PC-9 (cell line): ENCODE data around the gene SNX25. TPM values are rescaled to one million over a fixed set of nuclear protein-coding genes. Genes with fewer than 3 reads are reported as not detected.

Source experiments
- BruUV-seq: library from RNA; stranded (reverse); fragments of 400-500 nt; replicated peaks from 2 replicates; lab custom pipeline; 2021; lab: Mats Ljungman, UMichigan
- CTCF ChIA-PET: fragments of 300-600 bp; sonication (Branson Sonifier 250); formaldehyde crosslinking; loops from one replicate; lab custom pipeline; 2022; ENCODE audit warnings: antibody characterized with exemption; lab: Charles Lee
- POLR2A ChIA-PET: fragments of 300-600 bp; sonication (Branson Sonifier 250); formaldehyde crosslinking; loops from one replicate; lab custom pipeline; 2022; ENCODE audit warnings: antibody characterized with exemption; ENCODE audit not compliant: unreplicated experiment; lab: Charles Lee
- DNase-seq, 2 experiments: peaks; one replicate each; pipeline versions ENCODE4 v3.0.0 to v3.0.0-alpha.2; 2015 to 2022; ENCODE audit warnings: mixed read lengths in 1 of 2
- H2AFZ ChIP-seq: fragments of 200-600 bp; sonication (generic); 2 replicates; pipeline ENCODE4 v1.8.1; 2017; ENCODE audit warnings: antibody characterized with exemption
- H3F3A ChIP-seq: fragments of 200-600 bp; sonication (generic); 2 replicates; pipeline ENCODE4 v1.8.1; 2017; ENCODE audit warnings: antibody characterized with exemption, mild to moderate bottlenecking, low read depth; ENCODE audit not compliant: insufficient read depth
- H3K27ac ChIP-seq: fragments of 200-600 bp; sonication (generic); 2 replicates; pipeline ENCODE4 v1.6.1; 2016; ENCODE audit warnings: mixed run types
- H3K27me3 ChIP-seq: fragments of 200-600 bp; sonication (generic); 2 replicates; pipeline ENCODE4 v1.6.1; 2016; ENCODE audit warnings: low read depth, mixed run types; ENCODE audit not compliant: insufficient read depth
- H3K36me3 ChIP-seq: fragments of 200-600 bp; sonication (generic); 2 replicates; pipeline ENCODE4 v1.6.1; 2016; ENCODE audit warnings: low read depth, mixed run types
- H3K4me1 ChIP-seq: fragments of 200-600 bp; sonication (generic); replicated peaks from 2 replicates; pipeline ENCODE4 v1.6.1; 2016; ENCODE audit warnings: mixed run types; ENCODE audit not compliant: insufficient read depth
- H3K4me2 ChIP-seq: fragments of 200-600 bp; sonication (generic); 2 replicates; pipeline ENCODE4 v1.6.1; 2017; ENCODE audit warnings: mixed run types
- H3K4me3 ChIP-seq: fragments of 200-600 bp; sonication (generic); 2 replicates; pipeline ENCODE4 v1.6.1; 2016; ENCODE audit warnings: mixed run types
- H3K79me2 ChIP-seq: fragments of 200-600 bp; sonication (generic); 2 replicates; pipeline ENCODE4 v1.6.1; 2017; ENCODE audit warnings: low read depth, mixed run types
- H3K9me2 ChIP-seq: fragments of 200-600 bp; sonication (generic); 2 replicates; pipeline ENCODE4 v1.8.1; 2017; ENCODE audit warnings: mild to moderate bottlenecking; ENCODE audit not compliant: insufficient read depth
- H3K9me3 ChIP-seq: fragments of 200-600 bp; sonication (generic); 2 replicates; pipeline ENCODE4 v1.8.1; 2016; ENCODE audit warnings: low read depth; ENCODE audit not compliant: insufficient read depth
- H4K20me1 ChIP-seq: fragments of 200-600 bp; sonication (generic); 2 replicates; pipeline ENCODE4 v1.8.1; 2017; ENCODE audit not compliant: insufficient read depth
- EZH2 ChIP-seq: fragments of 200-600 bp; sonication (generic); IDR thresholded peaks from 2 replicates; pipeline ENCODE4 v1.8.0; 2017; ENCODE audit warnings: antibody characterized with exemption, low read depth
- intact Hi-C: fragments of 100-400 bp; cut with micrococcal nuclease; formaldehyde crosslinking; loops from one replicate; pipeline ENCODE4 v1.10.0; 2022; ENCODE audit not compliant: unreplicated experiment
- total RNA-seq: library from RNA; stranded (reverse); gene quantifications from 2 replicates; pipeline ENCODE4 v1.2.3, GENCODE V29; 2021
- TF ChIP-seq, protein P1 (sequence below): fragments of 200-600 bp; sonication (generic); conservative IDR thresholded peaks from 2 replicates; pipeline ENCODE4 v1.6.1; 2017; ENCODE audit warnings: mixed run types, antibody characterized with exemption, mild to moderate bottlenecking, moderate library complexity

SNX25 gene
- total RNA-seq, 1 experiment from 2014 or later: 18.0 TPM

DNA sequence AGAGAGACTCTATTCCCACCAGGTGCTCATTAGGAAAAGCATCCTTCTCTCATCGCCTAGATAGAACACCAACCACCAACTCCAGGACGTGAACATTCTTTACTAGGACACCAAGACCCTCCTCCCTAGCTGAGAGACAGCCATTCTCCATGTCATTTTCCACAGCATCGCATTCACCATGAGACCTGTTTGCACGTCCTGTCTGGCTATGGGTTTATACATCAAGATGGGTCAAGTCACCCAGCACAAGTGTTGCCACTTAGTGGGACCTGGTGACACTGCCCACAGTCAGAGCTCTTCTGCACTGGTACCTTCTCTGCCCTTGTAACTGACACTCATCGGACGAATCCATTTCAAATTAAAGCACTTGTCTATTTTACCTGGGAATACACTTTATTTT is 168.9 kb downstream of the SNX25 start:
- no peaks in the 10 kb centered on the region for H3F3A ChIP-seq
- H3K79me2 ChIP-seq: no peaks in the 10 kb centered on the region
- no peaks in the 10 kb centered on the region for H3K9me2 ChIP-seq
- no peak for TF ChIP-seq EZH2
- TF ChIP-seq, protein P1, sequence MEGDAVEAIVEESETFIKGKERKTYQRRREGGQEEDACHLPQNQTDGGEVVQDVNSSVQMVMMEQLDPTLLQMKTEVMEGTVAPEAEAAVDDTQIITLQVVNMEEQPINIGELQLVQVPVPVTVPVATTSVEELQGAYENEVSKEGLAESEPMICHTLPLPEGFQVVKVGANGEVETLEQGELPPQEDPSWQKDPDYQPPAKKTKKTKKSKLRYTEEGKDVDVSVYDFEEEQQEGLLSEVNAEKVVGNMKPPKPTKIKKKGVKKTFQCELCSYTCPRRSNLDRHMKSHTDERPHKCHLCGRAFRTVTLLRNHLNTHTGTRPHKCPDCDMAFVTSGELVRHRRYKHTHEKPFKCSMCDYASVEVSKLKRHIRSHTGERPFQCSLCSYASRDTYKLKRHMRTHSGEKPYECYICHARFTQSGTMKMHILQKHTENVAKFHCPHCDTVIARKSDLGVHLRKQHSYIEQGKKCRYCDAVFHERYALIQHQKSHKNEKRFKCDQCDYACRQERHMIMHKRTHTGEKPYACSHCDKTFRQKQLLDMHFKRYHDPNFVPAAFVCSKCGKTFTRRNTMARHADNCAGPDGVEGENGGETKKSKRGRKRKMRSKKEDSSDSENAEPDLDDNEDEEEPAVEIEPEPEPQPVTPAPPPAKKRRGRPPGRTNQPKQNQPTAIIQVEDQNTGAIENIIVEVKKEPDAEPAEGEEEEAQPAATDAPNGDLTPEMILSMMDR: no peak
- no peak overlapping the region for H3K27ac ChIP-seq
- ChIA-PET POLR2A (interaction anchor here (0.7 kb wide), 1 partner anchor 18 kb away, joined by 5 read pairs; the partner anchor contains the start of gene ANKRD37), CTCF (no interaction called here)
- intact Hi-C loops: no loop called here
- no peaks in the 10 kb centered on the region for H4K20me1 ChIP-seq
- H2AFZ ChIP-seq: no peak overlapping the region
- no peaks in the 10 kb centered on the region for H3K9me3 ChIP-seq
- H3K4me2 ChIP-seq: no peak overlapping the region
- DNase-seq: no peak
- H3K4me1 ChIP-seq: peaks cover 12% of the 10 kb centered on the region
- H3K27me3 ChIP-seq: no peaks in the 10 kb centered on the region
- H3K36me3 ChIP-seq: no peaks in the 10 kb centered on the region
- BruUV-seq: no TSS peak
- no peak overlapping the region for H3K4me3 ChIP-seq

DNA sequence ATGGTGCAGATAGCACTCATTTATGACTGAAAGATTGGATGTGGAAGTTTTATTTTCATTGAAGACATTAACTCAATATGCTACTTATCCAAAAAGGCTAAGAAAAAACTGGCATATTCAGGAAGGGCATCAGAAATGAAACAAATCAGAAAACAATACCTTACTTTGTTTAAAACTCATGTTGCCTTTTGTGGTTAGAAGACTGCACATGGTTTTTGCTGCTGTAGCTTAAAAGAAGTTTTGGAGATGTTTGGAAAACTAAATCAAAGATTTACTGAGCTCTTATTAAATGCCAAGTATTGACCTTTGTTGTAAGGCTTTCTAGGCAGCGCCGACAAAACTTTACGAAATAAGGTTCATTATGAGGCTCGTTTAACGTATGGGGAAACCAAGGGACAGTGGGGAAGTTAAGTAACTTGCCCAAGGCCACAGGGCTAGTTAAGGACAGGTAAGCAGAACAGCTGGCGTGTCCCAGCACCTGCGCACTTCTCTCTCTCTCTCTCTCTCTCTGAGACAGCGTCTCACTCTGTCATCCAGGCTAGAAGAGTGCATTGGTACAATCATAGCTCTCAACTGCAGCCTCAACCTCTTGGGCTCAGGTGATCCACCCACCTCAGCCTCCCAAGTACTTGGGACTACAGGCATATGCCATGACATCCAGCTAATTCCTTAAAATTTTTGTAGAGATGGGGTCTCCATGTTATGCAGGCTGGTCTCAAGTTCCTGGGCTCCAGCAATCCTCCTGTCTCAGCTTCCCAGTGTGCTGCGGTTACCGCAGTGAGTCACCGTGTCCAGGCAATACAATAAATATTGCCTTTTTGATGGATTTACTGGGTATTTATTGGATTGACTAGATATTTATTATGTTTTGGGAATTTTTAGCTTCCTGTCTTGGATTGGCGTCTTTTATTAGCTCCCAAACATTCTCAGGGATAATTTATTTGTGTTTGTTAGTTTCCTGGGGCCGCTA is 170.2 kb downstream of the SNX25 start:
- H3K27ac ChIP-seq: no peak overlapping the region
- H3K9me2 ChIP-seq: no peaks in the 10 kb centered on the region
- BruUV-seq: no TSS peak
- H3K4me3 ChIP-seq: no peak overlapping the region
- no peak for DNase-seq
- TF ChIP-seq EZH2: no peak
- TF ChIP-seq, protein P1: no peak
- H3F3A ChIP-seq: peaks cover 9% of the 10 kb centered on the region; the same call in 1 of the 2 replicates
- peaks cover 25% of the 10 kb centered on the region for H3K4me1 ChIP-seq
- CTCF ChIA-PET: no interaction called here
- no peaks in the 10 kb centered on the region for H4K20me1 ChIP-seq
- H3K27me3 ChIP-seq: no peaks in the 10 kb centered on the region
- POLR2A ChIA-PET: interaction anchor here (0.7 kb wide), 1 partner anchor 99 kb away, joined by 3 read pairs; no protein-coding TSS in a partner anchor
- H3K9me3 ChIP-seq: no peaks in the 10 kb centered on the region
- H3K79me2 ChIP-seq: no peaks in the 10 kb centered on the region
- intact Hi-C loops: no loop called here
- H2AFZ ChIP-seq: no peak overlapping the region
- H3K36me3 ChIP-seq: no peaks in the 10 kb centered on the region
- H3K4me2 ChIP-seq: no peak overlapping the region

DNA sequence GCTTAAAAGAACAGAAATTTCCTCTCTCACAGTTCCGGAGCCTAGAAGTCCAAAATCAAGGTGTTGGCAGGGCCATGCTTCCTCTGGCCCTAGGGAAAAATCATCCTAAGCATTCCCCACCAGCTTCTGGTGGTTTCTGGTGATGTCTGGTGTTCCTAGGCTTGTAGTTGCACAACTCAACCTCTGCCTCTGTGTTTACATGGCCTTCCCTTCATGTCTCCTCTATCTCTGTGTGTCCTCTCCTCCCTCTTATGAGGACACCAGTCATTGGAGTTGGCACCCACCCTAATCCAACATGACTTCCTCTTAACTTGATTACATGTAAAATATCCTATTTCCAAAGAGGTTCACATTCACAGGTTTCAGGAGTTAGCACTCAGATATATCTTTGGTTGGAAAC is 170.9 kb downstream of the SNX25 start:
- H3K27ac ChIP-seq: no peak overlapping the region
- no peak overlapping the region for H3K4me2 ChIP-seq
- no peak overlapping the region for H3K4me3 ChIP-seq
- CTCF ChIA-PET: no interaction called here
- H3K9me2 ChIP-seq: no peaks in the 10 kb centered on the region
- no peak for DNase-seq
- no peaks in the 10 kb centered on the region for H3K36me3 ChIP-seq
- BruUV-seq: no TSS peak
- POLR2A ChIA-PET: no interaction called here
- H3K27me3 ChIP-seq: no peaks in the 10 kb centered on the region
- intact Hi-C loops: no loop called here
- TF ChIP-seq, protein P1: no peak
- no peak for TF ChIP-seq EZH2
- no peak overlapping the region for H2AFZ ChIP-seq
- H4K20me1 ChIP-seq: no peaks in the 10 kb centered on the region
- no peaks in the 10 kb centered on the region for H3K79me2 ChIP-seq
- H3K9me3 ChIP-seq: no peaks in the 10 kb centered on the region
- peaks cover 9% of the 10 kb centered on the region; the same call in 1 of the 2 replicates for H3F3A ChIP-seq
- H3K4me1 ChIP-seq: peaks cover 25% of the 10 kb centered on the region
